GM23338 (cell line): Measurements from ENCODE around the gene IER2. TPM values are rescaled to one million over a fixed set of nuclear protein-coding genes. Genes with fewer than 3 reads are reported as not detected.

Source experiments
- ATAC-seq: fragments of 200-7000 bp; cut with Tn5 transposase; 3 replicates; pipeline ENCODE4 v1.9.1; 2020
- DNase-seq: peaks from one replicate; pipeline ENCODE4 v3.0.0-alpha.2; 2015; ENCODE audit warnings: low spot score
- H2AFZ ChIP-seq: fragments of 200-600 bp; sonication (generic); 2 replicates; pipeline ENCODE4 v1.8.0; 2016; ENCODE audit warnings: antibody characterized with exemption, mild to moderate bottlenecking, moderate library complexity
- H3F3A ChIP-seq: fragments of 200-600 bp; sonication (generic); replicated peaks from 2 replicates; pipeline ENCODE4 v1.8.0; 2017; ENCODE audit warnings: antibody characterized with exemption, mixed run types, low read depth
- H3K27ac ChIP-seq: fragments of 200-600 bp; sonication (generic); 2 replicates; pipeline ENCODE4 v1.6.1; 2016; ENCODE audit warnings: low read depth
- H3K27me3 ChIP-seq: fragments of 200-600 bp; sonication (generic); 2 replicates; pipeline ENCODE4 v1.8.0; 2016; ENCODE audit warnings: mild to moderate bottlenecking, mixed run types, moderate library complexity; ENCODE audit not compliant: insufficient read depth
- H3K36me3 ChIP-seq: fragments of 200-600 bp; sonication (generic); 2 replicates; pipeline ENCODE4 v1.8.0; 2016; ENCODE audit warnings: mild to moderate bottlenecking; ENCODE audit not compliant: insufficient read depth
- H3K4me1 ChIP-seq: fragments of 200-600 bp; sonication (generic); 2 replicates; pipeline ENCODE4 v1.8.0; 2016; ENCODE audit warnings: mild to moderate bottlenecking, moderate library complexity; ENCODE audit not compliant: insufficient read depth
- H3K4me2 ChIP-seq: fragments of 200-600 bp; sonication (generic); 2 replicates; pipeline ENCODE4 v1.7.1; 2017; ENCODE audit warnings: mixed run types
- H3K4me3 ChIP-seq: fragments of 200-600 bp; sonication (generic); 2 replicates; pipeline ENCODE4 v1.6.1; 2016; ENCODE audit warnings: mixed run types
- H3K79me2 ChIP-seq: fragments of 200-600 bp; sonication (generic); replicated peaks from 2 replicates; pipeline ENCODE4 v1.8.0; 2017; ENCODE audit warnings: mild to moderate bottlenecking; ENCODE audit not compliant: insufficient read depth
- H3K9me2 ChIP-seq: fragments of 200-600 bp; sonication (generic); 2 replicates; pipeline ENCODE4 v1.8.0; 2017; ENCODE audit not compliant: insufficient read depth
- H4K20me1 ChIP-seq: fragments of 200-600 bp; sonication (generic); replicated peaks from 2 replicates; pipeline ENCODE4 v1.8.0; 2017; ENCODE audit warnings: mild to moderate bottlenecking; ENCODE audit not compliant: insufficient read depth
- H3K27ac Mint-ChIP-seq: 2 replicates; pipeline ENCODE4 v1.8.0; 2020; ENCODE audit warnings: inconsistent platforms, mild to moderate bottlenecking, moderate library complexity, mixed read lengths
- H3K27me3 Mint-ChIP-seq: 3 replicates; pipeline ENCODE4 v1.8.0; 2022; ENCODE audit warnings: low read depth, mild to moderate bottlenecking, moderate library complexity, mixed read lengths, inconsistent platforms; ENCODE audit not compliant: insufficient read depth, poor library complexity
- H3K36me3 Mint-ChIP-seq: 3 replicates; pipeline ENCODE4 v1.8.0; 2021; ENCODE audit warnings: low read depth, mild to moderate bottlenecking, inconsistent platforms, moderate library complexity, mixed read lengths
- H3K4me1 Mint-ChIP-seq: 3 replicates; pipeline ENCODE4 v1.8.0; 2020; ENCODE audit warnings: mild to moderate bottlenecking, inconsistent platforms, mixed read lengths
- H3K4me3 Mint-ChIP-seq: 3 replicates; pipeline ENCODE4 v1.8.0; 2021; ENCODE audit warnings: moderate library complexity, mild to moderate bottlenecking, inconsistent platforms, mixed read lengths
- H3K9me3 Mint-ChIP-seq: 3 replicates; pipeline ENCODE4 v1.8.0; 2020; ENCODE audit warnings: moderate library complexity, mild to moderate bottlenecking, inconsistent platforms, mixed read lengths
- CREB1 ChIP-seq: fragments of 250-450 bp; sonication (Bioruptor Pico); IDR thresholded peaks from 2 replicates; pipeline ENCODE4 v1.5.0; 2020; ENCODE audit warnings: low read depth, mild to moderate bottlenecking, moderate library complexity
- EZH2 ChIP-seq: fragments of 200-600 bp; sonication (generic); IDR thresholded peaks from one replicate; pipeline ENCODE4 v1.8.0; 2017; ENCODE audit warnings: antibody characterized with exemption, mild to moderate bottlenecking, low read depth; ENCODE audit not compliant: unreplicated experiment
- EZH2phosphoT487 ChIP-seq: fragments of 200-600 bp; sonication (generic); IDR thresholded peaks from one replicate; pipeline ENCODE4 v1.8.1; 2018; ENCODE audit warnings: antibody characterized with exemption; ENCODE audit not compliant: unreplicated experiment
- NANOG ChIP-seq: IDR thresholded peaks from 2 replicates; pipeline ENCODE4 v1.6.1; 2016; ENCODE audit warnings: antibody characterized with exemption, borderline replicate concordance
- POLR2AphosphoS5 ChIP-seq: IDR thresholded peaks from 2 replicates; pipeline ENCODE4 v1.6.1; 2016; ENCODE audit warnings: antibody characterized with exemption, low read depth
- STAT1 ChIP-seq: IDR thresholded peaks from one replicate; pipeline ENCODE4 v1.6.1; 2016; ENCODE audit warnings: antibody characterized with exemption; ENCODE audit not compliant: unreplicated experiment
- ZNF114 ChIP-seq: fragments of 250-450 bp; sonication (Bioruptor Pico); IDR thresholded peaks from 2 replicates; pipeline ENCODE4 v1.5.0; 2020; ENCODE audit warnings: mild to moderate bottlenecking, moderate library complexity
- polyA plus RNA-seq: library from polyadenylated mRNA; unstranded; fragments of >200 nt; fragmentation: Nextera tagmentation; extraction: Ambion mirVana; gene quantifications from 2 replicates; pipeline ENCODE4 v1.2.1, GENCODE V29; 2016
- total RNA-seq: library from RNA; depleted of rRNA; stranded (reverse); fragments of >200 nt; shearing (Covaris generic); gene quantifications from 2 replicates; pipeline ENCODE4 v1.2.3, GENCODE V29; 2014
- TF ChIP-seq, protein P1 (sequence below), 2 experiments: fragments of 200-600 bp in 1 of 2; sonication (generic) in 1 of 2; conservative IDR thresholded peaks; 2 replicates each; pipeline versions ENCODE4 v1.5.1 to v1.6.1; 2016 to 2017; ENCODE audit warnings: antibody characterized with exemption in 2 of 2, low read depth in 2 of 2, mild to moderate bottlenecking in 2 of 2, moderate library complexity in 1 of 2
- TF ChIP-seq, protein P2 (sequence below): fragments of 250-450 bp; sonication (Bioruptor Pico); IDR thresholded peaks from 2 replicates; pipeline ENCODE4 v1.5.0; 2020; ENCODE audit warnings: mild to moderate bottlenecking, moderate library complexity
- TF ChIP-seq, protein P3 (sequence below): IDR thresholded peaks from 2 replicates; pipeline ENCODE4 v1.6.1; 2016; ENCODE audit warnings: antibody characterized with exemption
- TF ChIP-seq, protein P4 (sequence below): IDR thresholded peaks from one replicate; pipeline ENCODE4 v1.6.1; 2018; ENCODE audit warnings: antibody characterized with exemption; ENCODE audit not compliant: unreplicated experiment

The IER2 gene
- total and polyA plus RNA-seq, 2 experiments from 2014 or later, result 124 to 191 TPM

DNA sequence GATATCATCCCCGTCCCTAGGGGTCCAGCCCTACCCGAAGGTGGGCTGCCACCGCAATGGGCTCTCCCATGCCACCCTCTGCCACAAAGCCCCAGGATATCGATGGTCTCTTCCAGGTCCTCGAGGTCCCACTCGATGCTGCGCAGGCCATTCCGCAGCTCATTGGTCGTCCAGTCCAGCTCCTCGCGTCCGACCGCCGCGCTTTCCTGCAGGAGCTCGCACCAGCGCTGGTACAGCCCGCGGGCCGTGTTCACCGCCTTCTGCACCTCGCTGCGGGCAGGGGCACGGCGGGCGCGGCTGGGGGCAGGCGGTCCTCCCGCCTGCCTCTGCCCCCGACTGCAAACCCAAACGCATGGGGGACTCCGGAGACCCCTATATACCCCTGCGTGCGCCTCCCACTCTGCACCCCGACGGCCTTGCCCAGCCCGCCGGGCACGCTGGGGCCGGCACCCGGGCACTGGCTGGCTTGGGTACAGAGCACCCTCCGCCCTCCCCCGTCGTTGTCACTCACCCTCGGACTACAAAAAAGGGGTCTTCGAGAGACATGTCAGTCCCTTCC, 504 bp upstream of the IER2 start (continued):
- TF ChIP-seq, protein P1, sequence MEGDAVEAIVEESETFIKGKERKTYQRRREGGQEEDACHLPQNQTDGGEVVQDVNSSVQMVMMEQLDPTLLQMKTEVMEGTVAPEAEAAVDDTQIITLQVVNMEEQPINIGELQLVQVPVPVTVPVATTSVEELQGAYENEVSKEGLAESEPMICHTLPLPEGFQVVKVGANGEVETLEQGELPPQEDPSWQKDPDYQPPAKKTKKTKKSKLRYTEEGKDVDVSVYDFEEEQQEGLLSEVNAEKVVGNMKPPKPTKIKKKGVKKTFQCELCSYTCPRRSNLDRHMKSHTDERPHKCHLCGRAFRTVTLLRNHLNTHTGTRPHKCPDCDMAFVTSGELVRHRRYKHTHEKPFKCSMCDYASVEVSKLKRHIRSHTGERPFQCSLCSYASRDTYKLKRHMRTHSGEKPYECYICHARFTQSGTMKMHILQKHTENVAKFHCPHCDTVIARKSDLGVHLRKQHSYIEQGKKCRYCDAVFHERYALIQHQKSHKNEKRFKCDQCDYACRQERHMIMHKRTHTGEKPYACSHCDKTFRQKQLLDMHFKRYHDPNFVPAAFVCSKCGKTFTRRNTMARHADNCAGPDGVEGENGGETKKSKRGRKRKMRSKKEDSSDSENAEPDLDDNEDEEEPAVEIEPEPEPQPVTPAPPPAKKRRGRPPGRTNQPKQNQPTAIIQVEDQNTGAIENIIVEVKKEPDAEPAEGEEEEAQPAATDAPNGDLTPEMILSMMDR (conservative IDR thresholded peaks at IDR 0.05; ENCODE audit: low read depth in 2 of 2), result no peak
- no peak for TF ChIP-seq NANOG

DNA sequence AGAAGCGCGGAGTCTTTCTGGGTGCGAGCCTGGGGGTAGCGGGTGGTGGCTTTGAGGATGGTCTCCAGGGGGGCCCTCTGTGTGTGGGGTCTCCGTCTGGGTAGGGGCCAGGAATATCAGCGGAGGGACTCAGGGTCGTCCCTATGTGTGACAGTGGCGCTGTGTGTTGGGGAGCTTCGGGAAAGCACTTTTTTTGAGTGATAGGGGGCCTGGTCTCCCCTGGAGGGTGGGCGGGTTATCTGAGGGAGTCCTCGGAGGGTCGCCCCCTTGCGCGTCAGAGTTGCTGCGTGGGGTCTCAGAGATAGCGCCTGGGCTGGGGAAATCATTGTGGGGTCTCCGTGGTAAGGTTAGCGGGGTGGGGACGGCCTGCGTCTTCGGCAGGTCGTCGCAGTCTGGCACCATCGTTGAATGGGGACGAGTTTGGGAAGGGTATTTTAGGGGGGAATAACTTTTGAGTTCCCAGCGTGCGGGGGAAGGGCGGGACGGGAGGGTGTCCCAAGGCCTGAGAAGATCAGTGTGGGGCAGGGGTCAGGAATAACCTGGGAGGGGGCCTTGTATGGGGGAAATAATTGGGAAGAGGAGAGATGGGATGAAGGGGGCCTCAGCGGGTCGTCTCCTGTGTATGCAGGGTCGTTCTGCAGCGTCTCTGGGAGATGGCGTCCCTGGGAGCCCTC, 857 bp downstream of the IER2 start:
- H3K36me3 ChIP-seq, result peaks cover 7% of the 10 kb centered on the region; the same call in 1 of the 2 replicates
- H3K79me2 ChIP-seq, result peaks cover 44% of the 10 kb centered on the region
- peaks cover under 1% of the 10 kb centered on the region for H3K4me1 ChIP-seq
- H4K20me1 ChIP-seq, result peaks cover 8% of the 10 kb centered on the region
- Mint-ChIP-seq H3K27me3 (peaks cover 50% of the 10 kb centered on the region), H3K27ac (peak overlapping the region; percentile 99), H3K9me3 (peaks cover 23% of the 10 kb centered on the region), H3K4me3 (peak overlapping the region; percentile 99), H3K36me3 (peaks cover 35% of the 10 kb centered on the region), H3K4me1 (peaks cover 13% of the 10 kb centered on the region)
- DNase-seq (no peak), ATAC-seq (no peak)
- peaks cover 19% of the 10 kb centered on the region for H3F3A ChIP-seq
- H3K4me2 ChIP-seq, result peak overlapping the region; percentile 98
- H3K27ac ChIP-seq, result peak overlapping the region; percentile 96
- no peaks in the 10 kb centered on the region for H3K9me2 ChIP-seq
- H2AFZ ChIP-seq, result no peak overlapping the region
- H3K4me3 ChIP-seq, result peak overlapping the region; percentile 90
- H3K27me3 ChIP-seq, result no peaks in the 10 kb centered on the region
- TF ChIP-seq, protein P2, sequence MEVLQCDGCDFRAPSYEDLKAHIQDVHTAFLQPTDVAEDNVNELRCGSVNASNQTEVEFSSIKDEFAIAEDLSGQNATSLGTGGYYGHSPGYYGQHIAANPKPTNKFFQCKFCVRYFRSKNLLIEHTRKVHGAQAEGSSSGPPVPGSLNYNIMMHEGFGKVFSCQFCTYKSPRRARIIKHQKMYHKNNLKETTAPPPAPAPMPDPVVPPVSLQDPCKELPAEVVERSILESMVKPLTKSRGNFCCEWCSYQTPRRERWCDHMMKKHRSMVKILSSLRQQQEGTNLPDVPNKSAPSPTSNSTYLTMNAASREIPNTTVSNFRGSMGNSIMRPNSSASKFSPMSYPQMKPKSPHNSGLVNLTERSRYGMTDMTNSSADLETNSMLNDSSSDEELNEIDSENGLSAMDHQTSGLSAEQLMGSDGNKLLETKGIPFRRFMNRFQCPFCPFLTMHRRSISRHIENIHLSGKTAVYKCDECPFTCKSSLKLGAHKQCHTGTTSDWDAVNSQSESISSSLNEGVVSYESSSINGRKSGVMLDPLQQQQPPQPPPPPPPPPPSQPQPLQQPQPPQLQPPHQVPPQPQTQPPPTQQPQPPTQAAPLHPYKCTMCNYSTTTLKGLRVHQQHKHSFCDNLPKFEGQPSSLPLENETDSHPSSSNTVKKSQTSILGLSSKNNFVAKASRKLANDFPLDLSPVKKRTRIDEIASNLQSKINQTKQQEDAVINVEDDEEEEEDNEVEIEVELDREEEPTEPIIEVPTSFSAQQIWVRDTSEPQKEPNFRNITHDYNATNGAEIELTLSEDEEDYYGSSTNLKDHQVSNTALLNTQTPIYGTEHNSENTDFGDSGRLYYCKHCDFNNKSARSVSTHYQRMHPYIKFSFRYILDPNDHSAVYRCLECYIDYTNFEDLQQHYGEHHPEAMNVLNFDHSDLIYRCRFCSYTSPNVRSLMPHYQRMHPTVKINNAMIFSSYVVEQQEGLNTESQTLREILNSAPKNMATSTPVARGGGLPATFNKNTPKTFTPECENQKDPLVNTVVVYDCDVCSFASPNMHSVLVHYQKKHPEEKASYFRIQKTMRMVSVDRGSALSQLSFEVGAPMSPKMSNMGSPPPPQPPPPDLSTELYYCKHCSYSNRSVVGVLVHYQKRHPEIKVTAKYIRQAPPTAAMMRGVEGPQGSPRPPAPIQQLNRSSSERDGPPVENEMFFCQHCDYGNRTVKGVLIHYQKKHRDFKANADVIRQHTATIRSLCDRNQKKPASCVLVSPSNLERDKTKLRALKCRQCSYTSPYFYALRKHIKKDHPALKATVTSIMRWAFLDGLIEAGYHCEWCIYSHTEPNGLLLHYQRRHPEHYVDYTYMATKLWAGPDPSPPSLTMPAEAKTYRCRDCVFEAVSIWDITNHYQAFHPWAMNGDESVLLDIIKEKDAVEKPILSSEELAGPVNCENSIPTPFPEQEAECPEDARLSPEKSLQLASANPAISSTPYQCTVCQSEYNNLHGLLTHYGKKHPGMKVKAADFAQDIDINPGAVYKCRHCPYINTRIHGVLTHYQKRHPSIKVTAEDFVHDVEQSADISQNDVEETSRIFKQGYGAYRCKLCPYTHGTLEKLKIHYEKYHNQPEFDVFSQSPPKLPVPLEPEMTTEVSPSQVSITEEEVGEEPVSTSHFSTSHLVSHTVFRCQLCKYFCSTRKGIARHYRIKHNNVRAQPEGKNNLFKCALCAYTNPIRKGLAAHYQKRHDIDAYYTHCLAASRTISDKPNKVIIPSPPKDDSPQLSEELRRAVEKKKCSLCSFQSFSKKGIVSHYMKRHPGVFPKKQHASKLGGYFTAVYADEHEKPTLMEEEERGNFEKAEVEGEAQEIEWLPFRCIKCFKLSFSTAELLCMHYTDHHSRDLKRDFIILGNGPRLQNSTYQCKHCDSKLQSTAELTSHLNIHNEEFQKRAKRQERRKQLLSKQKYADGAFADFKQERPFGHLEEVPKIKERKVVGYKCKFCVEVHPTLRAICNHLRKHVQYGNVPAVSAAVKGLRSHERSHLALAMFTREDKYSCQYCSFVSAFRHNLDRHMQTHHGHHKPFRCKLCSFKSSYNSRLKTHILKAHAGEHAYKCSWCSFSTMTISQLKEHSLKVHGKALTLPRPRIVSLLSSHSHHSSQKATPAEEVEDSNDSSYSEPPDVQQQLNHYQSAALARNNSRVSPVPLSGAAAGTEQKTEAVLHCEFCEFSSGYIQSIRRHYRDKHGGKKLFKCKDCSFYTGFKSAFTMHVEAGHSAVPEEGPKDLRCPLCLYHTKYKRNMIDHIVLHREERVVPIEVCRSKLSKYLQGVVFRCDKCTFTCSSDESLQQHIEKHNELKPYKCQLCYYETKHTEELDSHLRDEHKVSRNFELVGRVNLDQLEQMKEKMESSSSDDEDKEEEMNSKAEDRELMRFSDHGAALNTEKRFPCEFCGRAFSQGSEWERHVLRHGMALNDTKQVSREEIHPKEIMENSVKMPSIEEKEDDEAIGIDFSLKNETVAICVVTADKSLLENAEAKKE (CRISPR knock-in tag), result no peak
- TF ChIP-seq EZH2 (no peak), ZNF114 (CRISPR knock-in tag) (no peak), POLR2AphosphoS5 (no peak), CREB1 (CRISPR knock-in tag) (no peak), STAT1 (no peak), NANOG (no peak), EZH2phosphoT487 (no peak)
- TF ChIP-seq, protein P3, sequence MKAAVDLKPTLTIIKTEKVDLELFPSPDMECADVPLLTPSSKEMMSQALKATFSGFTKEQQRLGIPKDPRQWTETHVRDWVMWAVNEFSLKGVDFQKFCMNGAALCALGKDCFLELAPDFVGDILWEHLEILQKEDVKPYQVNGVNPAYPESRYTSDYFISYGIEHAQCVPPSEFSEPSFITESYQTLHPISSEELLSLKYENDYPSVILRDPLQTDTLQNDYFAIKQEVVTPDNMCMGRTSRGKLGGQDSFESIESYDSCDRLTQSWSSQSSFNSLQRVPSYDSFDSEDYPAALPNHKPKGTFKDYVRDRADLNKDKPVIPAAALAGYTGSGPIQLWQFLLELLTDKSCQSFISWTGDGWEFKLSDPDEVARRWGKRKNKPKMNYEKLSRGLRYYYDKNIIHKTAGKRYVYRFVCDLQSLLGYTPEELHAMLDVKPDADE, result no peak
- TF ChIP-seq, protein P4, sequence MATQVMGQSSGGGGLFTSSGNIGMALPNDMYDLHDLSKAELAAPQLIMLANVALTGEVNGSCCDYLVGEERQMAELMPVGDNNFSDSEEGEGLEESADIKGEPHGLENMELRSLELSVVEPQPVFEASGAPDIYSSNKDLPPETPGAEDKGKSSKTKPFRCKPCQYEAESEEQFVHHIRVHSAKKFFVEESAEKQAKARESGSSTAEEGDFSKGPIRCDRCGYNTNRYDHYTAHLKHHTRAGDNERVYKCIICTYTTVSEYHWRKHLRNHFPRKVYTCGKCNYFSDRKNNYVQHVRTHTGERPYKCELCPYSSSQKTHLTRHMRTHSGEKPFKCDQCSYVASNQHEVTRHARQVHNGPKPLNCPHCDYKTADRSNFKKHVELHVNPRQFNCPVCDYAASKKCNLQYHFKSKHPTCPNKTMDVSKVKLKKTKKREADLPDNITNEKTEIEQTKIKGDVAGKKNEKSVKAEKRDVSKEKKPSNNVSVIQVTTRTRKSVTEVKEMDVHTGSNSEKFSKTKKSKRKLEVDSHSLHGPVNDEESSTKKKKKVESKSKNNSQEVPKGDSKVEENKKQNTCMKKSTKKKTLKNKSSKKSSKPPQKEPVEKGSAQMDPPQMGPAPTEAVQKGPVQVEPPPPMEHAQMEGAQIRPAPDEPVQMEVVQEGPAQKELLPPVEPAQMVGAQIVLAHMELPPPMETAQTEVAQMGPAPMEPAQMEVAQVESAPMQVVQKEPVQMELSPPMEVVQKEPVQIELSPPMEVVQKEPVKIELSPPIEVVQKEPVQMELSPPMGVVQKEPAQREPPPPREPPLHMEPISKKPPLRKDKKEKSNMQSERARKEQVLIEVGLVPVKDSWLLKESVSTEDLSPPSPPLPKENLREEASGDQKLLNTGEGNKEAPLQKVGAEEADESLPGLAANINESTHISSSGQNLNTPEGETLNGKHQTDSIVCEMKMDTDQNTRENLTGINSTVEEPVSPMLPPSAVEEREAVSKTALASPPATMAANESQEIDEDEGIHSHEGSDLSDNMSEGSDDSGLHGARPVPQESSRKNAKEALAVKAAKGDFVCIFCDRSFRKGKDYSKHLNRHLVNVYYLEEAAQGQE, result no peak
